MM.1S (cell line): ENCODE measurements around the gene PNMA5.

Experiments used
- CTCF ChIP-seq: fragments of 300-600 bp; sonication (generic); IDR thresholded peaks from 2 replicates; pipeline ENCODE4 v1.5.1; 2016; ENCODE audit warnings: antibody characterized with exemption, low read length, mixed read lengths
- EZH2 ChIP-seq: fragments of 300-600 bp; sonication (generic); optimal IDR thresholded peaks from 2 replicates; pipeline ENCODE3; 2017; ENCODE audit warnings: low read depth, mild to moderate bottlenecking, antibody characterized with exemption, low read length, mixed read lengths
- EZH2phosphoT487 ChIP-seq: fragments of 300-600 bp; sonication (generic); IDR thresholded peaks from 2 replicates; pipeline ENCODE4 v1.6.1; 2018; ENCODE audit warnings: antibody characterized with exemption, low read length

- TF ChIP-seq EZH2 (no peak), CTCF (peak; percentile 67), EZH2phosphoT487 (no peak)
Observed at GRCh38 chrX:152941328-152942076, 52.4 kb downstream of the PNMA5 start.
